ENCODE measurements around the gene PCK2. TPM values are rescaled to one million over a fixed set of nuclear protein-coding genes. Genes with fewer than 3 reads are reported as not detected.

Gene PCK2
- total RNA-seq, 1 experiment from 2014 or later, result 16.8 TPM

- intact Hi-C loops (cut with micrococcal nuclease; ENCODE audit: unreplicated experiment), result no loop called here
- Histone ChIP-seq H3K27ac (ENCODE audit: low read depth, low read length, poor library complexity, severe bottlenecking) (no peak overlapping the region), H3K9me3 (ENCODE audit: low read depth, low read length, poor library complexity, severe bottlenecking) (no peaks in the 10 kb centered on the region), H3K4me3 (ENCODE audit: low read depth, low read length, poor library complexity, severe bottlenecking) (no peak overlapping the region), H3K4me1 (ENCODE audit: insufficient read depth, low read length, poor library complexity, severe bottlenecking) (no peaks in the 10 kb centered on the region), H3K27me3 (replicated peaks; ENCODE audit: insufficient read depth, low read depth, low read length, poor library complexity) (peaks cover 18% of the 10 kb centered on the region), H3K36me3 (ENCODE audit: insufficient read depth, low read length, poor library complexity, severe bottlenecking) (no peaks in the 10 kb centered on the region)
- CTCF ChIA-PET, result interaction anchor here (1.9 kb wide), 1 partner anchor 12 kb away, joined by 7 read pairs; no protein-coding TSS in a partner anchor
- TF ChIP-seq CTCF (conservative IDR thresholded peaks at IDR 0.05; ENCODE audit: low read depth, low read length) (no peak), EZH2 (IDR thresholded peaks at IDR 0.05; ENCODE audit: borderline replicate concordance, low read depth, low read length, poor library complexity, severe bottlenecking) (no peak)
- no peak for DNase-seq (ENCODE audit: low spot score)
- no TSS peak for BruUV-seq (replicated peaks)
- POLR2A ChIA-PET (ENCODE audit: low non-redundant PET), result no interaction called here
These were observed 23.6 kb upstream of the PCK2 start for GRCh38 chr14:24070285-24071143.

- ChIA-PET CTCF (interaction anchor here (0.6 kb wide), 1 partner anchor 36 kb away, joined by 3 read pairs; no protein-coding TSS in a partner anchor), POLR2A (ENCODE audit: low non-redundant PET) (no interaction called here)
- H3K9me3 ChIP-seq (ENCODE audit: low read depth, low read length, poor library complexity, severe bottlenecking), result no peaks in the 10 kb centered on the region
- no peak for DNase-seq (ENCODE audit: low spot score)
- intact Hi-C loops (cut with micrococcal nuclease; ENCODE audit: unreplicated experiment), result no loop called here
- BruUV-seq (replicated peaks), result no TSS peak
- TF ChIP-seq CTCF (conservative IDR thresholded peaks at IDR 0.05; ENCODE audit: low read depth, low read length) (no peak), EZH2 (IDR thresholded peaks at IDR 0.05; ENCODE audit: borderline replicate concordance, low read depth, low read length, poor library complexity, severe bottlenecking) (no peak)
- H3K27me3 ChIP-seq (replicated peaks; ENCODE audit: insufficient read depth, low read depth, low read length, poor library complexity), result peaks cover 18% of the 10 kb centered on the region
- H3K27ac ChIP-seq (ENCODE audit: low read depth, low read length, poor library complexity, severe bottlenecking), result no peak within 1 kb of the TSS
- no peaks in the 10 kb centered on the region for H3K4me1 ChIP-seq (ENCODE audit: insufficient read depth, low read length, poor library complexity, severe bottlenecking)
- no peak within 1 kb of the TSS for H3K4me3 ChIP-seq (ENCODE audit: low read depth, low read length, poor library complexity, severe bottlenecking)
- no peaks in the 10 kb centered on the region for H3K36me3 ChIP-seq (ENCODE audit: insufficient read depth, low read length, poor library complexity, severe bottlenecking)
These were observed 22.9 kb upstream of the PCK2 start, which contains the start of gene CPNE6 for GRCh38 chr14:24071144-24071697. CPNE6 (plus strand) TSS chr14:24071562; CDS start chr14:24072937, 1,375 bp downstream.

- no peak overlapping the region for H3K27ac ChIP-seq (ENCODE audit: low read depth, low read length, poor library complexity, severe bottlenecking)
- H3K4me3 ChIP-seq (ENCODE audit: low read depth, low read length, poor library complexity, severe bottlenecking), result no peak overlapping the region
- H3K4me1 ChIP-seq (ENCODE audit: insufficient read depth, low read length, poor library complexity, severe bottlenecking), result no peaks in the 10 kb centered on the region
- intact Hi-C loops (cut with micrococcal nuclease; ENCODE audit: unreplicated experiment), result no loop called here
- peaks cover 18% of the 10 kb centered on the region for H3K27me3 ChIP-seq (replicated peaks; ENCODE audit: insufficient read depth, low read depth, low read length, poor library complexity)
- ChIA-PET CTCF (interaction anchor here (0.6 kb wide), 1 partner anchor 36 kb away, joined by 3 read pairs; no protein-coding TSS in a partner anchor), POLR2A (ENCODE audit: low non-redundant PET) (no interaction called here)
- no peaks in the 10 kb centered on the region for H3K9me3 ChIP-seq (ENCODE audit: low read depth, low read length, poor library complexity, severe bottlenecking)
- no peak for DNase-seq (ENCODE audit: low spot score)
- H3K36me3 ChIP-seq (ENCODE audit: insufficient read depth, low read length, poor library complexity, severe bottlenecking), result no peaks in the 10 kb centered on the region
- no TSS peak for BruUV-seq (replicated peaks)
- no peak for TF ChIP-seq CTCF (conservative IDR thresholded peaks at IDR 0.05; ENCODE audit: low read depth, low read length)
- TF ChIP-seq EZH2 (IDR thresholded peaks at IDR 0.05; ENCODE audit: borderline replicate concordance, low read depth, low read length, poor library complexity, severe bottlenecking), result no peak
These were observed 22.2 kb upstream of the PCK2 start for GRCh38 chr14:24071836-24072430.

Measured in A673 (cell line).